AG08396 (cell line): Measurements from ENCODE around the gene S100A2.

ENCODE experiments used
- DNase-seq: peaks from one replicate; pipeline ENCODE4 v3.0.0; 2012; ENCODE audit warnings: low spot score, mixed read lengths

The S100A2 gene

GRCh38 chr1:153545067-153546055, 20.3 kb downstream of the S100A2 start, which contains the start of gene S100A4:
S100A4 (minus strand) TSS chr1:153545806; CDS start chr1:153544794, 1,012 bp downstream.
- DNase-seq = peak; percentile 89

GRCh38 chr1:153544453-153545066, 21.1 kb downstream of the S100A2 start:
- no peak for DNase-seq

- DNase-seq = no peak
Measured at GRCh38 chr1:153543736-153544135, 21.9 kb downstream of the S100A2 start.

GRCh38 chr1:153542956-153543711, 22.5 kb downstream of the S100A2 start:
- DNase-seq = no peak

GRCh38 chr1:153541641-153542590, 23.7 kb downstream of the S100A2 start:
- DNase-seq = no peak

GRCh38 chr1:153540394-153541361, 25.0 kb downstream of the S100A2 start, which contains the start of gene S100A5:
S100A5 (minus strand) TSS chr1:153540934; CDS start chr1:153540191, 743 bp downstream.
- DNase-seq = no peak

- no peak for DNase-seq
Measured at GRCh38 chr1:153539395-153540093, 26.1 kb downstream of the S100A2 start.

GRCh38 chr1:153538315-153538821, 27.3 kb downstream of the S100A2 start:
- DNase-seq = no peak

GRCh38 chr1:153537376-153537730, 28.3 kb downstream of the S100A2 start:
- no peak for DNase-seq

GRCh38 chr1:153536671-153537375, 28.8 kb downstream of the S100A2 start:
- DNase-seq = no peak

- peak; percentile 91 for DNase-seq
Measured at GRCh38 chr1:153536012-153536670, 29.5 kb downstream of the S100A2 start.

GRCh38 chr1:153535242-153536011, 30.2 kb downstream of the S100A2 start, which contains the start of gene S100A6:
S100A6 (minus strand) TSS chr1:153535991; CDS start chr1:153535339, 652 bp downstream.
- DNase-seq = peak; percentile 61

GRCh38 chr1:153534925-153535241, 30.8 kb downstream of the S100A2 start:
- no peak for DNase-seq

- DNase-seq = no peak
Measured at GRCh38 chr1:153534226-153534924, 31.3 kb downstream of the S100A2 start.

GRCh38 chr1:153533689-153534201, 31.9 kb downstream of the S100A2 start:
- DNase-seq = peak; percentile 85
